ENCODE measurements around the gene USP50.

- no peak for TF ChIP-seq CTCF (conservative IDR thresholded peaks at IDR 0.05 in 1 of 2, IDR thresholded peaks at IDR 0.05 in 1 of 2; ENCODE audit: low read depth in 1 of 2, low read length in 2 of 2)
- no peak for TF ChIP-seq EZH2 (IDR thresholded peaks at IDR 0.05; ENCODE audit: low read length, missing control alignments)
Observed at GRCh38 chr15:50500352-50500751, 46.1 kb downstream of the USP50 start.
